Body of pancreas (tissue), 4 donors: ENCODE results near the gene THSD7B. TPM values are rescaled to one million over a fixed set of nuclear protein-coding genes. Genes with fewer than 3 reads are reported as not detected.

Source experiments
- ATAC-seq: fragments of 150-250 bp; one replicate; pipeline ENCODE4 v1.9.1; 2016
- DNase-seq, 4 donors: peaks; one replicate each; pipeline ENCODE4 v3.0.0-alpha.2; 2019
- H3K27ac ChIP-seq, 4 donors: fragments of 200-600 bp; sonication (generic); 1 replicate in 3 of 4; 2 replicates in 1 of 4; pipeline versions ENCODE4 v1.5.1 to v1.6.1; 2016 to 2019; ENCODE audit warnings: mild to moderate bottlenecking in 1 of 4, mixed read lengths in 1 of 4, moderate library complexity in 1 of 4
- H3K27me3 ChIP-seq, 2 donors: fragments of 200-600 bp; sonication (generic); one replicate each; pipeline ENCODE4 v1.6.0; 2016; ENCODE audit warnings: mild to moderate bottlenecking in 1 of 2
- H3K36me3 ChIP-seq, 2 donors: fragments of 200-600 bp; sonication (generic); replicated peaks in 1 of 2; 2 replicates each; pipeline ENCODE4 v1.5.1; 2016; ENCODE audit warnings: low read depth in 2 of 2; ENCODE audit not compliant: insufficient read depth in 1 of 2
- H3K4me1 ChIP-seq: fragments of 200-600 bp; sonication (generic); one replicate; pipeline ENCODE4 v1.6.0; 2016
- H3K4me3 ChIP-seq, 2 donors: fragments of 200-600 bp; sonication (generic); 1 replicate in 1 of 2; 2 replicates in 1 of 2; pipeline ENCODE4 v1.5.1; 2016 to 2019
- H3K9me3 ChIP-seq, 3 donors: fragments of 200-600 bp; sonication (generic); 1 replicate in 2 of 3; 2 replicates in 1 of 3; pipeline ENCODE4 v1.5.1; 2016
- POLR2A ChIP-seq, 3 donors: fragments of 450-650 bp; IDR thresholded peaks; one replicate each; pipeline ENCODE4 v1.6.1; 2016; ENCODE audit warnings: antibody characterized with exemption in 3 of 3, mild to moderate bottlenecking in 2 of 3
- WGBS, 2 donors: methylation state at CpG; one replicate each; pipeline ENCODE4 v1.1.5; 2017; 5-methylcytosine and 5-hydroxymethylcytosine counted together
- intact Hi-C: fragments of 100-400 bp; cut with DNase I; formaldehyde crosslinking; loops from one replicate; pipeline ENCODE4 v1.15.1; 2023
- total RNA-seq, 2 donors: library from RNA; depleted of rRNA; stranded (reverse); fragments of >200 nt; gene quantifications; one replicate each; pipeline ENCODE4 v1.1.0, GENCODE V29; 2016
- TF ChIP-seq, protein P1 (sequence below), 7 experiments: fragments of 450-650 bp in 4 of 7; fragments of 200-600 bp in 3 of 7; sonication (generic) in 3 of 7; IDR thresholded peaks; one replicate each; pipeline ENCODE4 v1.5.1; 2016 to 2019; ENCODE audit warnings: antibody characterized with exemption in 7 of 7

Gene THSD7B
- total RNA-seq, 2 donors from 2014 or later: 0.26 to 0.33 TPM

DNA sequence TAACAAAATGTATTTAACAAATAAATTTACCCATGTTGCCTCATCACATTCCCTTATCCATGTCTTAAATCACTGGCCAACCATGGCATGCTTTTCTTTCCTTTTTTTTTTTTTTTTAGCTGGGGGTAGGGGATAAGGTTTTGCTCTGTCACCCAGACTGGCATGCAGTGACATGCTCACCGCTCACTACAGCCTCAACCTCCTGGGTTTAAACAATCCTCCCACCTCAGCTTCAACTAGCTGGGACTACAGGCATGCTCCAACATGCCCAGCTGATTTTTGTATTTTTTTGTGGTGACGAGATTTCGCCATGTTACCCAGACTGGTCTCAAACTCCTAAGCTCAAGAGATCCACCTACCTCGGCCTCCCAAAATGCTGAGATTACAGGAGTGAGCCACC lies 266.4 kb downstream of the THSD7B start:
- no peak for TF ChIP-seq POLR2A (IDR thresholded peaks at IDR 0.05)
- TF ChIP-seq, protein P1, sequence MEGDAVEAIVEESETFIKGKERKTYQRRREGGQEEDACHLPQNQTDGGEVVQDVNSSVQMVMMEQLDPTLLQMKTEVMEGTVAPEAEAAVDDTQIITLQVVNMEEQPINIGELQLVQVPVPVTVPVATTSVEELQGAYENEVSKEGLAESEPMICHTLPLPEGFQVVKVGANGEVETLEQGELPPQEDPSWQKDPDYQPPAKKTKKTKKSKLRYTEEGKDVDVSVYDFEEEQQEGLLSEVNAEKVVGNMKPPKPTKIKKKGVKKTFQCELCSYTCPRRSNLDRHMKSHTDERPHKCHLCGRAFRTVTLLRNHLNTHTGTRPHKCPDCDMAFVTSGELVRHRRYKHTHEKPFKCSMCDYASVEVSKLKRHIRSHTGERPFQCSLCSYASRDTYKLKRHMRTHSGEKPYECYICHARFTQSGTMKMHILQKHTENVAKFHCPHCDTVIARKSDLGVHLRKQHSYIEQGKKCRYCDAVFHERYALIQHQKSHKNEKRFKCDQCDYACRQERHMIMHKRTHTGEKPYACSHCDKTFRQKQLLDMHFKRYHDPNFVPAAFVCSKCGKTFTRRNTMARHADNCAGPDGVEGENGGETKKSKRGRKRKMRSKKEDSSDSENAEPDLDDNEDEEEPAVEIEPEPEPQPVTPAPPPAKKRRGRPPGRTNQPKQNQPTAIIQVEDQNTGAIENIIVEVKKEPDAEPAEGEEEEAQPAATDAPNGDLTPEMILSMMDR (IDR thresholded peaks at IDR 0.05): no peak

DNA sequence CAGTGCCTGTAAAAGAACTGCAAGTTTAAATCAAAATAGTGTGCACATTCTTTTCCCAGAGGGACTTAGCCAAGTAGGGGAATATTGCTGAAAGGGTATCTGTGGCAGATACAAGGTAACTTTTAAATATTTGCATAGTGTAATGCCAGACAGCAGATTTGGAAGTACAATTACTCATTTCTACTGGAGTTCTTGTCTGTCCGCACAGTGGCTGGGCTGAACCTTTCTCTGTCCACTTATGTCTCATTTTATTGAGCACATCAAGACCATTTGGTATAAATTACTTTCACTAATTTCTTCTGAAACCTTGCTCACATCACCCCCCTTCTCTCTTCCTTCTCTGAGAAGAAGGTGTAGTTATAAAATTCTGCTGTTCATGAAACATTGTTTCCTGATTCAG lies 271.3 kb downstream of the THSD7B start:
- TF ChIP-seq, protein P1 (IDR thresholded peaks at IDR 0.05): no peak
- TF ChIP-seq POLR2A (IDR thresholded peaks at IDR 0.05): no peak
- no peaks in the 10 kb centered on the region for H3K27me3 ChIP-seq
- DNase-seq (no peak), ATAC-seq (no peak)
- intact Hi-C loops: no loop called here
- H3K9me3 ChIP-seq: no peaks in the 10 kb centered on the region
- no peak overlapping the region for H3K27ac ChIP-seq
- H3K36me3 ChIP-seq: no peaks in the 10 kb centered on the region
- 71 to 88% methylated on average over 1 of the region's 1 CpG for WGBS, 2 donors
- H3K4me1 ChIP-seq: no peaks in the 10 kb centered on the region
- H3K4me3 ChIP-seq: no peak overlapping the region

More for the DNA sequence above, 266.4 kb downstream of the THSD7B start:
- Histone ChIP-seq H3K36me3 (no peaks in the 10 kb centered on the region), H3K4me3 (no peak overlapping the region), H3K4me1 (no peaks in the 10 kb centered on the region), H3K27ac (no peak overlapping the region), H3K9me3 (no peaks in the 10 kb centered on the region), H3K27me3 (no peaks in the 10 kb centered on the region)
- ATAC-seq (no peak), DNase-seq (no peak)
- intact Hi-C loops: no loop called here
- 69 to 71% methylated on average over 4 of the region's 4 CpGs for WGBS, 2 donors

DNA sequence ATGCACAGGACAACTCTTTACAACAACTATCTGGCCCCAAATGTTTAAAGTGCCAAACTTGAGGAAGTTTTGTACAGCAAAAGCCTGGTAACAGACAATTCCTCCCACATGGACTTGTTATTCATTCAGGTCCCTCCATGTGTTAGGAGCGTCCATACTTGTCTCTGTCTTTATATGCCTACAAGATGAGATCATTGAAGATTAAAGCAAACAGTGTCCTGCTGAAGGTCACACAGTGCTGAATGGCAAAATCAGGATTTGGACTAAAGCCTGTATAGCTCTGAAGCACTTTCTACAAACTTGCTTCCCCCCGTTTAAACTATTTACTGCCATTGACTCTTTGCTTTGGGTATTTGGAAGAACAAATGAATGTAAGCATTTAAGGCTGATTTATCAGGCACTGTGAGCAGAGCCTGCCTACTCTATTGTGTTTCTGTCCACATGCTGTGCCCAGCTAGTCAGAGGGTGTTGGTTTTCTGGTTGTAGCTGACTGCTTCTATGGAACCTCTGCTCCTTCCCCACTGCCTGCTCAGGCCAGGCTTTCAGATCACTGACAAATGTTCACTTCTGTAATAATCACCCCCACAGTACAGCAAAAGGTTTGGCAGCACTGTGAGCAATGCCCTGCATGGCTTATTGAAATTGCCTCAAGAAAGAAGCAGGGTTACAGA lies 274.3 kb downstream of the THSD7B start:
- DNase-seq (no peak), ATAC-seq (no peak)
- H3K4me1 ChIP-seq: no peaks in the 10 kb centered on the region
- H3K4me3 ChIP-seq: no peak overlapping the region
- H3K27me3 ChIP-seq: no peaks in the 10 kb centered on the region
- no peak overlapping the region for H3K27ac ChIP-seq
- H3K9me3 ChIP-seq: no peaks in the 10 kb centered on the region
- intact Hi-C loops: no loop called here
- TF ChIP-seq, protein P1 (IDR thresholded peaks at IDR 0.05): no peak
- TF ChIP-seq POLR2A (IDR thresholded peaks at IDR 0.05): no peak
- no peaks in the 10 kb centered on the region for H3K36me3 ChIP-seq
- 35 to 48% methylated on average over 2 of the region's 2 CpGs for WGBS, 2 donors

DNA sequence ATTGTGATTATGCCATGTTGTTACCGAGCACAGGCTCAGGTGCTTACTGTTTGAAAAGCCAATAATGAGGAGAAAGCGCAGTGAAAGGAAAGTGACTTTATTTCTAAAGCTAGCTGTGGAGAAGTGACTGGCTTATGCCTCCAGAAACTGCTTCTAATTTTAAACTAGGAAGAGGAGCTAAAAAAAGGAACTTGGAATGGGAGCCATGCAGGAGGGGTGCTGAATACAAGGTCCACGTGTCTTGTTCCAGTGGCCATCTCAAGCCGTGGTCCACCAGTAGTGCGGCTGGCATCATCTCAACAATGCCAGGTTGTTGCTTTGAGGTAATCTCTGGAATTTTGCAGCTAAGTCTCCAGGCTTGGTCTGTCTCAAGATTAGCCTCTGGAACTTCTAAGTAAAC lies 282.0 kb downstream of the THSD7B start:
- Histone ChIP-seq H3K4me3 (no peak overlapping the region), H3K36me3 (no peaks in the 10 kb centered on the region), H3K4me1 (no peaks in the 10 kb centered on the region), H3K9me3 (no peaks in the 10 kb centered on the region), H3K27ac (no peak overlapping the region), H3K27me3 (no peaks in the 10 kb centered on the region)
- DNase-seq (no peak), ATAC-seq (no peak)
- TF ChIP-seq POLR2A (IDR thresholded peaks at IDR 0.05): no peak
- TF ChIP-seq, protein P1 (IDR thresholded peaks at IDR 0.05): no peak
- intact Hi-C loops: no loop called here
- WGBS, 2 donors: 80 to 82% methylated on average over 5 of the region's 5 CpGs

DNA sequence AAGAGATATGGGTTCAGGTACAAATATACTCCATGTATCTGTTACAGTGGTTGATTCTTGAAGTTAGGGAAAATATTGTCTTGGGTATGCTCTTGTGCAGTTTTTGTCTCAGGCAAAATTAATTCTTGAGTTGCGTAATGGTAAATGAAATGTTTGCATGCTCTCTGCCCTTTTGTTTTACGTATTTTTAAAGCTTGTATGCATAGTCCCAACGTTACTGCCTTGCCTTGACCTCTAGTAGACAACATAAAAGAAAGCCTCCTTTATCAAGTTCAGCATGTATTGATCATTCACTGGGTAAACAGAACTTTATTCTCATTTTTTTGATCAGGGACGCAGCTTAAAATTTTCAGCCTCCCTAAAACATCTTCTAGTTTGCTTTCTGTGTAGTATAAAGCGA lies 283.1 kb downstream of the THSD7B start:
- 30 to 31% methylated on average over 5 of the region's 5 CpGs for WGBS, 2 donors
- ATAC-seq (no peak), DNase-seq (no peak)
- TF ChIP-seq, protein P1 (IDR thresholded peaks at IDR 0.05): no peak
- TF ChIP-seq POLR2A (IDR thresholded peaks at IDR 0.05): no peak
- H3K27me3 ChIP-seq: no peaks in the 10 kb centered on the region
- intact Hi-C loops: no loop called here
- H3K4me3 ChIP-seq: no peak overlapping the region
- H3K9me3 ChIP-seq: no peaks in the 10 kb centered on the region
- no peaks in the 10 kb centered on the region for H3K4me1 ChIP-seq
- no peak overlapping the region for H3K27ac ChIP-seq
- H3K36me3 ChIP-seq: no peaks in the 10 kb centered on the region
